NCI-H1436 treated with DMSO at 0.1 percent for 48 hours (cell line): ENCODE measurements around the gene GPN2.
"Not testable (repeated sequence)": the region's sequence is repeated elsewhere in the genome, so short reads cannot be mapped to it uniquely, and the experiment has no call there.

Experiments used
- DNase-seq: peaks from one replicate; lab custom pipeline; 2025; lab: John Stamatoyannopoulos, UW

GPN2 gene

GRCh38 chr1:26857473-26858060 lies 32.5 kb downstream of the GPN2 start:
- DNase-seq, result no peak

- DNase-seq, result no peak
Observed at GRCh38 chr1:26856604-26857469, 33.2 kb downstream of the GPN2 start.

- no peak for DNase-seq
Observed at GRCh38 chr1:26856181-26856580, 33.9 kb downstream of the GPN2 start.

GRCh38 chr1:26855636-26856035 lies 34.4 kb downstream of the GPN2 start:
- no peak for DNase-seq

GRCh38 chr1:26854906-26855305 lies 35.2 kb downstream of the GPN2 start:
- DNase-seq, result no peak

GRCh38 chr1:26853600-26853999 lies 36.5 kb downstream of the GPN2 start:
- DNase-seq, result no peak

GRCh38 chr1:26853156-26853555 lies 36.9 kb downstream of the GPN2 start:
- no peak for DNase-seq

GRCh38 chr1:26852701-26853100 lies 37.4 kb downstream of the GPN2 start:
- no peak for DNase-seq

GRCh38 chr1:26851106-26851684 lies 38.9 kb downstream of the GPN2 start:
- DNase-seq, result no peak

GRCh38 chr1:26848941-26849774 lies 40.9 kb downstream of the GPN2 start:
- no peak for DNase-seq

GRCh38 chr1:26848499-26848898 lies 41.6 kb downstream of the GPN2 start:
- no peak for DNase-seq

- not testable (repeated sequence) for DNase-seq
Observed at GRCh38 chr1:26847826-26848225, 42.3 kb downstream of the GPN2 start.

GRCh38 chr1:26844424-26845196 lies 45.5 kb downstream of the GPN2 start:
- DNase-seq, result no peak

GRCh38 chr1:26839779-26840178 lies 50.3 kb downstream of the GPN2 start:
- no peak for DNase-seq

- no peak for DNase-seq
Observed at GRCh38 chr1:26839339-26839722, 50.8 kb downstream of the GPN2 start.

GRCh38 chr1:26838474-26839338 lies 51.4 kb downstream of the GPN2 start:
- DNase-seq, result no peak

GRCh38 chr1:26837665-26838064 lies 52.4 kb downstream of the GPN2 start:
- DNase-seq, result not testable (repeated sequence)

- no peak for DNase-seq
Observed at GRCh38 chr1:26833432-26834405, 56.4 kb downstream of the GPN2 start.

- DNase-seq, result no peak
Observed at GRCh38 chr1:26832249-26832960, 57.7 kb downstream of the GPN2 start.
